GM23338 (cell line): Measurements from ENCODE around the gene ZNF821.
"Not testable (repeated sequence)": the region's sequence is repeated elsewhere in the genome, so short reads cannot be mapped to it uniquely, and the experiment has no call there.

Source experiments
- EZH2 ChIP-seq: fragments of 200-600 bp; sonication (generic); IDR thresholded peaks from one replicate; pipeline ENCODE4 v1.8.0; 2017; ENCODE audit warnings: antibody characterized with exemption, mild to moderate bottlenecking, low read depth; ENCODE audit not compliant: unreplicated experiment
- POLR2AphosphoS5 ChIP-seq: IDR thresholded peaks from 2 replicates; pipeline ENCODE4 v1.6.1; 2016; ENCODE audit warnings: antibody characterized with exemption, low read depth
- TF ChIP-seq, protein P1 (sequence below), 2 experiments: fragments of 200-600 bp in 1 of 2; sonication (generic) in 1 of 2; conservative IDR thresholded peaks; 2 replicates each; pipeline versions ENCODE4 v1.5.1 to v1.6.1; 2016 to 2017; ENCODE audit warnings: antibody characterized with exemption in 2 of 2, low read depth in 2 of 2, mild to moderate bottlenecking in 2 of 2, moderate library complexity in 1 of 2
- TF ChIP-seq, protein P2 (sequence below): IDR thresholded peaks from 2 replicates; pipeline ENCODE4 v1.6.1; 2016; ENCODE audit warnings: antibody characterized with exemption
- TF ChIP-seq, protein P3 (sequence below): IDR thresholded peaks from one replicate; pipeline ENCODE4 v1.6.1; 2018; ENCODE audit warnings: antibody characterized with exemption; ENCODE audit not compliant: unreplicated experiment

DNA sequence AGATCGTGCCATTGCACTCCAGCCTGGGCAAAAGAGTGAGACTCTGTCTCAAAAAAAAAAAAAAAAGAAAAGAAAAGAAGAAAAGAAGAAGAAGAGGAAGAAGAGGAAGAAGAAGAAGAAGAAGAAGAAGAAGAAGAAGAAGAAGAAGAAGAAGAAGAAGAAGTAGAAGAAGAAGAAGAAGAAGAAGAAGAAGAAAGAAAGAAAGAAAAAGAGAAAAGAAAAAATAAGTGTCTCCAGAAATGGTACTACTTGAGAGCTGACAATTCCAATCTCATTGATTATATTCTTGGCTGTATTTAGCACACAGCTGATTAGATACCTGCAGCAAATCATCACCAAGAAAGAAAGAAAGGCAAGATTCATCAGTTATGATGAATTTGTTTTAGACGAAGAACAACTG is 51.9 kb downstream of the ZNF821 start:
- TF ChIP-seq EZH2, POLR2AphosphoS5: not testable (repeated sequence)
- TF ChIP-seq, protein P1, sequence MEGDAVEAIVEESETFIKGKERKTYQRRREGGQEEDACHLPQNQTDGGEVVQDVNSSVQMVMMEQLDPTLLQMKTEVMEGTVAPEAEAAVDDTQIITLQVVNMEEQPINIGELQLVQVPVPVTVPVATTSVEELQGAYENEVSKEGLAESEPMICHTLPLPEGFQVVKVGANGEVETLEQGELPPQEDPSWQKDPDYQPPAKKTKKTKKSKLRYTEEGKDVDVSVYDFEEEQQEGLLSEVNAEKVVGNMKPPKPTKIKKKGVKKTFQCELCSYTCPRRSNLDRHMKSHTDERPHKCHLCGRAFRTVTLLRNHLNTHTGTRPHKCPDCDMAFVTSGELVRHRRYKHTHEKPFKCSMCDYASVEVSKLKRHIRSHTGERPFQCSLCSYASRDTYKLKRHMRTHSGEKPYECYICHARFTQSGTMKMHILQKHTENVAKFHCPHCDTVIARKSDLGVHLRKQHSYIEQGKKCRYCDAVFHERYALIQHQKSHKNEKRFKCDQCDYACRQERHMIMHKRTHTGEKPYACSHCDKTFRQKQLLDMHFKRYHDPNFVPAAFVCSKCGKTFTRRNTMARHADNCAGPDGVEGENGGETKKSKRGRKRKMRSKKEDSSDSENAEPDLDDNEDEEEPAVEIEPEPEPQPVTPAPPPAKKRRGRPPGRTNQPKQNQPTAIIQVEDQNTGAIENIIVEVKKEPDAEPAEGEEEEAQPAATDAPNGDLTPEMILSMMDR (conservative IDR thresholded peaks at IDR 0.05; ENCODE audit: low read depth in 2 of 2): not testable (repeated sequence)
- TF ChIP-seq, protein P2, sequence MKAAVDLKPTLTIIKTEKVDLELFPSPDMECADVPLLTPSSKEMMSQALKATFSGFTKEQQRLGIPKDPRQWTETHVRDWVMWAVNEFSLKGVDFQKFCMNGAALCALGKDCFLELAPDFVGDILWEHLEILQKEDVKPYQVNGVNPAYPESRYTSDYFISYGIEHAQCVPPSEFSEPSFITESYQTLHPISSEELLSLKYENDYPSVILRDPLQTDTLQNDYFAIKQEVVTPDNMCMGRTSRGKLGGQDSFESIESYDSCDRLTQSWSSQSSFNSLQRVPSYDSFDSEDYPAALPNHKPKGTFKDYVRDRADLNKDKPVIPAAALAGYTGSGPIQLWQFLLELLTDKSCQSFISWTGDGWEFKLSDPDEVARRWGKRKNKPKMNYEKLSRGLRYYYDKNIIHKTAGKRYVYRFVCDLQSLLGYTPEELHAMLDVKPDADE: not testable (repeated sequence)
- TF ChIP-seq, protein P3, sequence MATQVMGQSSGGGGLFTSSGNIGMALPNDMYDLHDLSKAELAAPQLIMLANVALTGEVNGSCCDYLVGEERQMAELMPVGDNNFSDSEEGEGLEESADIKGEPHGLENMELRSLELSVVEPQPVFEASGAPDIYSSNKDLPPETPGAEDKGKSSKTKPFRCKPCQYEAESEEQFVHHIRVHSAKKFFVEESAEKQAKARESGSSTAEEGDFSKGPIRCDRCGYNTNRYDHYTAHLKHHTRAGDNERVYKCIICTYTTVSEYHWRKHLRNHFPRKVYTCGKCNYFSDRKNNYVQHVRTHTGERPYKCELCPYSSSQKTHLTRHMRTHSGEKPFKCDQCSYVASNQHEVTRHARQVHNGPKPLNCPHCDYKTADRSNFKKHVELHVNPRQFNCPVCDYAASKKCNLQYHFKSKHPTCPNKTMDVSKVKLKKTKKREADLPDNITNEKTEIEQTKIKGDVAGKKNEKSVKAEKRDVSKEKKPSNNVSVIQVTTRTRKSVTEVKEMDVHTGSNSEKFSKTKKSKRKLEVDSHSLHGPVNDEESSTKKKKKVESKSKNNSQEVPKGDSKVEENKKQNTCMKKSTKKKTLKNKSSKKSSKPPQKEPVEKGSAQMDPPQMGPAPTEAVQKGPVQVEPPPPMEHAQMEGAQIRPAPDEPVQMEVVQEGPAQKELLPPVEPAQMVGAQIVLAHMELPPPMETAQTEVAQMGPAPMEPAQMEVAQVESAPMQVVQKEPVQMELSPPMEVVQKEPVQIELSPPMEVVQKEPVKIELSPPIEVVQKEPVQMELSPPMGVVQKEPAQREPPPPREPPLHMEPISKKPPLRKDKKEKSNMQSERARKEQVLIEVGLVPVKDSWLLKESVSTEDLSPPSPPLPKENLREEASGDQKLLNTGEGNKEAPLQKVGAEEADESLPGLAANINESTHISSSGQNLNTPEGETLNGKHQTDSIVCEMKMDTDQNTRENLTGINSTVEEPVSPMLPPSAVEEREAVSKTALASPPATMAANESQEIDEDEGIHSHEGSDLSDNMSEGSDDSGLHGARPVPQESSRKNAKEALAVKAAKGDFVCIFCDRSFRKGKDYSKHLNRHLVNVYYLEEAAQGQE: not testable (repeated sequence)
